HG02678 (cell line): ENCODE data around the gene GNB1L.

Experiments used
- ATAC-seq: cut with Tn5 transposase; IDR thresholded peaks from one replicate; pipeline ENCODE4 v1.9.1; 2021; ENCODE audit warnings: mild to moderate bottlenecking, moderate library complexity; ENCODE audit not compliant: unreplicated experiment

Gene GNB1L

GRCh38 chr22:19876314-19876940 lies 21.8 kb upstream of the GNB1L start:
- ATAC-seq: no peak

DNA sequence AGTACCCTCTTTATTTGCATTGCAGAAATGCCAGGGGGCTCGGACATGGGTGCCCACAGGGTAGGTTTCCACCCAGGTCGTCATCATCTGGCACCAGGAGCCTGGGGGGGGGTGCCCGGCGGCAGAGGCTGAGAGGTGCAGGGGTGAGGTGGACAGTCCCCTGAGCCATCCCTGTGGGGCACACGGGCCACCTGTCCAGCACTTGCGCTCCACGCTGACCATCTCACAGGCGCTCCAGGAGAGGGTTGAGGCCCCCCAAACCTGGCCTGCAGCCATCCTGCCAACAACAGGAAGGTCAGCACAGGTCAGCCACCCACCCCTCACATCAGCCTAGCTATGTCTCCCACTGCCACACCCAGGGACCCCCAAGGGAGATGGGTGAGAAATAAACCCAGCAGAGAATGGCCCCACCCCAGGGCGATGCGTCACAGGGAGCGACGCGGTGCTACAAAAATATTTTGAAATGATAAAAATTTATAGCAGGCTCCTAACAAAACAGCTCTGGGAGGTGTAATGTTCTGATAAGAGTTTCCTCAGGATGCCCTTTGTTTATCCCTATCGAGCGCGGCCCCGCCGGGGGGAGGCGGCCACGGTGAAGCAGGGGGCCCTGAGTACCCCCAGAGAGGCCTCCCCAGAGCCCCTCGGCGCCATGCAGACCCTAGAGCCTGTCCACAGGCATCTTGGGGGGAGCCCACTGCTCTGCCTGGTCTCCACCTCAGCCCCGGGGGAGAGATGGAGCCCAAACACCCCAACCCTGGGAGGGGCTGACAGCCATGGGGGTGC lies 21.0 kb upstream of the GNB1L start:
- no peak for ATAC-seq

- no peak for ATAC-seq
Observed at GRCh38 chr22:19875061-19875530, 20.4 kb upstream of the GNB1L start.

DNA sequence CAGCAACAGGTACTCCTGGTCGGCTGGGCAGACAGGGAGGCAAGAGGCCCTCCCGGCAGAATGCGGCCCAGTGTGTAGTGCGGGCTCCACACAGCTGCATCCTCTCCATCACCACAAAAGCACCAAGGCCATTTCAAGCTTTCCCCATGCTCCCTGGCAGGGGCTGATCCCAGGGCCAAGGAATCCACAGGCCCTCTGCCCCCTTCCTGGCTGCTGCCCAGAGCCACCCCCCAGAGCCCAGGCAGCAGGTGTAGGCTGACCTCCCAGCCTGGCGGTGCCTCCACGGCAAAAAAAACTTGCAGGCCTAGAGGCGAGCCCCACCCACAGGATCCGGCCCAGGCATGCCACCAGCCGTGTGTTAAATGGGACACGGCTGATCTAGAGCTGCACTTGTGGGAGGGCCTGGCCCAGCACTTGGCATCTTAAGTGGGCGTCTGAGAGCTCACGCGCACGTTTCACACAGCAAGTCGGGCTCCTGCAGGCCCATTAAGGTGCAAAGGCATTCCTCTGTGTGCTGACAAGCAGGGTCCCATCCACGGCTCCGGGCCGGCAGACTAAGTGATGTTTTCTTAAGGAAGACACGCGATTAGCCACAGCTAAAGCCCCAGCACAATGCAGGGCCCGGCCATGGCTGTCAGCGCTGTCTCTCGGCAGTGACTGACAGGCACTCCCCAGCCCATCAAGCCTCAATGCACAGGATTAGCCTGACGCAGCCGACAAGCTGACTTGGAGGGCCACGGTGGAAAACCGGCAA lies 19.8 kb upstream of the GNB1L start:
- no peak for ATAC-seq

DNA sequence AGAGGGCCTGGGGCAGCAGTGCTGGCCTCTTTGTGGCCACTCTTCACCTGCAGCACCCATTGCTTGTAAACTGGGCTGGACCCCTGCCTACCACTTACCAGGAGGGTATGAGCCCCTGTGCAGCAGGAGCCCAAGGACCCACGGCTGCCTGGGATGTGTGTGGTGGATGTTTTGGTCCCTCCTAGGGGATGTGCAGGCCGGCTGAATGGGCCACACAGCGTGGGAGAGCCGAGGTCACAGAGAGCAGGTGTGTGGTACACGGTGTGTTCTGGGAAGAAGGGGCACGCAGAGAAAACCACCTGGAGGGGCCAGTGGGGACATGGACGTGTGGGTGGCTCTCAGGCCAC lies 19.3 kb upstream of the GNB1L start:
- no peak for ATAC-seq

DNA sequence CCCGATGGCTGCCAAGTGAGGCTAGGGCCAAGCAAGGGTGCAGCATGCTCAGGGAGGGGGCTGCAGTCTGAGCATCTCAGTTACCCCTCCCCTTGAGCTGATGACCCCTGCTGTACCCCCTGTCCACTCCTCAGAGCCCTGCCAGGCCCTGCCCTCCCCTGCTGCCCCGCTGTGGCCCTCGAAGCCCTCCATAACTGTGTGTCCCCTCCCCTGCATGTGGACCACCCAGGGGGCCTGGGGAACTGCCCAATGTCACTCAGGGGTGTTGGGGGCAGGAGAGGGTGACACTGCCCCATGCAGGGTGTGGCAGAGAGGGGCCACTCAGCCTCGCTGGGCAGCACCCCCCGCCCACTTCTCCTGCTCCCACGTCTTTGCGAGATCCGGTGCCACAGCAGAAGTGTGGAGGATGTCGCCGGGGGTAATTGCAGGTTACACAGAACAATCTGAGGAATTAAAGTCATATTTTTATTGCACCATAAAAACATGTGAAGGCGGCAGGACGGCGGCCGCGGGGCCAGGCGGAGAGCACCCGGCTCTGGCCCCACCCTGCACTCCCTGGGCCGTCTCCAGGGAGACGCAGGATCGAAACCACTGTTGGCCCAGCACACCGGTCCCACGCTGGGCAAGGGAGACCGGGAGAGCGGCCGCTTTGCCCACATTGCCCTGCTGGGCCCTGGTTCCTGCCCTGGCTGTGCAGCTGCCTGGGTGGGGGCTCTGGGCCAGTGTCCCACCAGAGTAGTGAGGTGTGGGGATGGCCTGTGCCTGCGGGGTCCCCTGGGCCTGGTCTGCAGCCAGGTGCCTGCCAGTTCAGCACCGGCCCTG lies 18.7 kb upstream of the GNB1L start:
- ATAC-seq: no peak

GRCh38 chr22:19872779-19873137 lies 18.1 kb upstream of the GNB1L start:
- ATAC-seq: no peak

GRCh38 chr22:19871845-19872778 lies 17.4 kb upstream of the GNB1L start:
- no peak for ATAC-seq

DNA sequence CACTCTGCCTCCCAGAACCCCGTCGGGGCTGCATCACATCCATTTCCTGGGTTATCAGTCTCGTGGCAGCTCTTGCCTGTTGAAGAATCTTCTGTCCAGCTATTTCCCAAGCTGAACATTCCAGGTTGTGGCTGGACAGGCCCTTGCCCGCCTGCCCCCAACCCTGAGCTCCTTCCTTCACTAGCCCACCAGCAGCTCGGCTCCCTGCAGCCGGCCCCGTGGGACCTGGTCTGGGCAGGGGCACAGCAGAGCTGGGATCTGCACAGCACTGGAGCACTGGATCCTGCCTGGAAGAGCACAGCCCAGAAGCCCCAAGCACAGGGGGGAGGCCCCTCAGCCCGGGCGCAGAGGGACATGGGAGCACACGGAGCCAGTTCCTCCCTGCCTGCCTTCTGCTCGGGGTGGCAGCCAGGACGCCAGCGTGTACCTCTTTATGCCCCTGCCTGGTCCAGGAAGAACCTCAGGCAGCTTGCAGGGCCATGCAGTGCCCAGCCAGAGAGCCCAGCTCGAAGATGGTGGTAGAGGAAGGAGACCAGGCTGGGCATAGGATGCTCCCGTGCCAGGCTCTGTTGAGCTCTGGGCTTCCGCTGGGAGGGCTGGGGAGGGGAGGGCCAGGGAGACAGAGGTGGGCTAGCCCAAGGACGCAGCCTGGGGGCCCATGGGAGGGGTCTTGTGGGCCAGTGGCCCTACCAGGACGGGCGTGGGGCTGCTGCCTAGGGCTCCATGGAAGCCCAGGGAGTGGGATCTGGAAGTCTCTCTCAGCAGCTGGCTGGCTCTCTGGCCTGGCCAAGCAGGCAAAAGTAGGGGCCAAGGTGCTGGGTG lies 16.6 kb upstream of the GNB1L start:
- no peak for ATAC-seq

DNA sequence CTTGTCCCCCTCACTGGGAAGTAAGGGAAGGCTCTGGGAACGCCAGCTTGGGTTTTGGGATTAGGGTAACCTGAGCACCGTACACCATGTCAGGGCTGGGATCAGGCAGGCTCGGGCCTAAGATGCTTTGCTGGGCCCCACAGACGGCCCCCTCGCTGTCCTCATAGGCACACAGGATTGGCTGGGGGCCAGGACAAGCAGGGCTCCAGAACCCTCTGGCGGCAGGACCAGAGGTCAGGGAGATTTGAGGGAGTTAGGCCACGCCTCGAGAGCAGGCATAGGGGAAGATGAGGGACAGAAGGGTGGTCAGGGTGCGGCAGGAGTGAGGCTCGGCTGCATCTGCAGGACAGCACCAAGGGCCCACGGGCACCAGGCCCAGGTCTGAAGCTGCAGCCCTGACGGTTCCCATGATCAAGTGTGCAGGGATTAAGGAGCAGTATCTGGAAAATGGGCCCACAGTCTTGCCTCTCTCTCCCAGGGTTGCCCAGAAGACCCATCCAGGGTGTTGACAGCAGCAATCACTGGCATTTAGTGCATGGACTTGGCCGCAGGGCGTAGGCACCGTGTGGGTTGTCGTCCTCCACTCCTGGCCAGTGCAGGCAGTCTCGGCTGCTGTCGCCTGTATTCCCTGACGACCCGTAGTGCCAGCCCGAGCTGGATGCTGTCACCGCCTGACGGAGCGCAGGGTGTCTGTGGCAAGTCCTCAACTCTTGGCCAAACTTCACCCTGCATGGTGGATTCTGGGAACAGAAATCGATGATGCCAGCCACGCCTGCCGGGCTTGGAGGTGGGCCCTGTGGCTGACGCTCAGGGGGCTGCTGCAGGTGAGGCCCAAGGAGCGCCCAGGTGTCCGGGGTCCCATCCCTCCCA lies 15.7 kb upstream of the GNB1L start:
- no peak for ATAC-seq

- no peak for ATAC-seq
Observed at GRCh38 chr22:19869497-19870152, 15.0 kb upstream of the GNB1L start.

GRCh38 chr22:19868773-19869471 lies 14.2 kb upstream of the GNB1L start:
- ATAC-seq: no peak

DNA sequence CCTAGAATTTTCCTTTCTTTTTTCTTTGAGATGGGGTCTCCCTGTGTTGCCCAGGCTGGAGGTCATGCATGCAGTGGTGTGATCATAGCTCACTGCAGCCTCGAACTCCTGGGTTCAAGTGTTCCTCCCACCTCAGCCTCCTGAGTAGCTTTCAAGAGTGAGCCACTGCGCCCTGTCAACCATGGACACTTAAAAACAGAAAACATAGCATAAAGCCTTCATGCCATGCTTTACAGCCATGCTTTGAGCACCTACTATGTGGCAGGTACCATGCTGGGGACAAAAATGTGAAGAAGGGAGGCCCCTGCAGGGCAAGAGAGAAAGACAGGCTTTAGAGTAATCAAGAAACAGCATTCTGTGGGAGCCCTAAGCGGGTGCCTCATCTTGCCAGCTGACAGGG lies 13.7 kb upstream of the GNB1L start:
- ATAC-seq: no peak

GRCh38 chr22:19867617-19868016 lies 12.9 kb upstream of the GNB1L start:
- ATAC-seq: no peak

DNA sequence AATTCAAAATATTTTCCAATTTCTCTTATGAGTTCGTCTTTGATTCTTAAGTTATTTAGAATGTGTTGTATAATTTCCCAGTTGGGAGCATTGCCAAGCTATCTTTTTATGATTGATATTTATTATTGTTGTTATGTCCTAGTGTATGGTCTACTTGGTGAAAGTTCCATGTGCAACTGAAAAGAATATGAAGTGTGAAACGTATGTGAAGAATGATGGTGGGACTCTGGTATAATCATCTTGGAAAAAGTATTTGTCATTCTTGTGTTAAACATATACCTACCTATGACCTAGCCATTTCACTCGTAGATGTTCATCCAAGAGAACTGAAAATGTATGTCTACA lies 12.0 kb upstream of the GNB1L start:
- no peak for ATAC-seq

DNA sequence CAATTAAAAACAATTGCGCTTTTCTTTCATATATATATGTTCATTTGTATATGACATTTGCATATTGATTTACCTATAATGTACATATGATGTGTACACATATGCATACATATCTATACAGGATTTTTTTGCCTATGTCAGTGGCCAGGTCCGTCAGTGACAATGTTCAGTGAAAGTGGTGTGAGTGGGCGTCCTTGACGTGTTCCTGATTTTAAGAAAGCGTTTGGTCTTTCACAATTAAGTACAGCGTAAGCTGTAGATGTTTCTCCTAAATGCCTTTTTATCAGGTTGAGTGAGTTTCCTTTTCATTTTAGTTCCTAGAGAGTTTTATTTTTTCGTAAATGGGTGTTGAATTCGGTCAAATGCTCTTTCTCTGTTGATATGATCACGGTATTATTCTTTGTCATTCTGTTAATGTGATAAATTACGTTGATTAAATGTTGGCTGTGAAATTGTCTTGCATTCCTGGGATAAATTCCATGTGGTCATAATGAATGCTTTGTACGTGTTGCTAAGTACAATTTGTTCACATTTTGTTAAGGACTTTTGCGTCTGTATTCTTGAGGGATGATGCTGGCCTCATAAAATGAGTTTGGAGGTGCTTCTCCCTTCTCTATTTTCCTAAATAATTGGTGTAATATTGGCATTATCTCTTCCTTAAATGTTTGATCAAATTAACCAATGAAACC lies 10.6 kb upstream of the GNB1L start:
- no peak for ATAC-seq
